Liver (tissue), 9 donors: ENCODE data around the gene ABLIM1. TPM values are rescaled to one million over a fixed set of nuclear protein-coding genes. Genes with fewer than 3 reads are reported as not detected.
A peak's percentile ranks its signal among the peaks of the same experiment; 100 is the strongest.

Experiments
- DNase-seq: peaks from one replicate; pipeline ENCODE4 v3.0.0-alpha.2; 2017; ENCODE audit warnings: low spot score
- H3K27ac ChIP-seq, 2 donors: one replicate each; pipeline ENCODE4 v1.7.0; 2013; ENCODE audit warnings: inconsistent platforms in 2 of 2, low read length in 2 of 2, control low read depth in 1 of 2, low read depth in 1 of 2, mild to moderate bottlenecking in 1 of 2
- H3K27me3 ChIP-seq, 4 donors: one replicate each; pipeline versions ENCODE4 v1.6.1 to v1.7.0; 2013; ENCODE audit warnings: low read length in 3 of 4, inconsistent platforms in 1 of 4, mild to moderate bottlenecking in 1 of 4, moderate library complexity in 1 of 4; ENCODE audit not compliant: control insufficient read depth in 4 of 4, insufficient read depth in 4 of 4
- H3K36me3 ChIP-seq, 4 donors: one replicate each; pipeline versions ENCODE4 v1.6.1 to v1.7.0; 2013; ENCODE audit warnings: low read length in 3 of 4, mild to moderate bottlenecking in 3 of 4, low read depth in 1 of 4, moderate library complexity in 1 of 4; ENCODE audit not compliant: control insufficient read depth in 4 of 4, insufficient read depth in 3 of 4
- H3K4me1 ChIP-seq, 4 donors: one replicate each; pipeline versions ENCODE4 v1.6.1 to v1.7.0; 2013; ENCODE audit warnings: low read length in 3 of 4, mild to moderate bottlenecking in 3 of 4, moderate library complexity in 1 of 4; ENCODE audit not compliant: control insufficient read depth in 4 of 4, insufficient read depth in 4 of 4
- H3K4me3 ChIP-seq, 3 donors: one replicate each; pipeline versions ENCODE4 v1.6.1 to v1.7.0; 2013; ENCODE audit warnings: low read length in 3 of 3, control low read depth in 1 of 3, low read depth in 1 of 3, mild to moderate bottlenecking in 1 of 3
- H3K9ac ChIP-seq, 2 donors: one replicate each; pipeline ENCODE4 v1.7.0; 2013; ENCODE audit warnings: low read length in 2 of 2, mild to moderate bottlenecking in 2 of 2, moderate library complexity in 2 of 2, control low read depth in 1 of 2, low read depth in 1 of 2
- H3K9me3 ChIP-seq, 4 donors: one replicate each; pipeline versions ENCODE4 v1.6.1 to v1.7.0; 2013; ENCODE audit warnings: low read length in 3 of 4; ENCODE audit not compliant: control insufficient read depth in 4 of 4
- EGR1 ChIP-seq, 2 donors: IDR thresholded peaks; 2 replicates each; pipeline ENCODE4 v1.6.1; 2016 to 2018; ENCODE audit warnings: antibody characterized with exemption in 2 of 2, low read depth in 2 of 2
- HNF4A ChIP-seq, 2 donors: conservative IDR thresholded peaks; 2 replicates each; pipeline ENCODE4 v1.6.1; 2016; ENCODE audit warnings: antibody characterized with exemption in 2 of 2, mild to moderate bottlenecking in 2 of 2
- JUND ChIP-seq, 2 donors: IDR thresholded peaks; 2 replicates each; pipeline ENCODE4 v1.6.1; 2016; ENCODE audit warnings: antibody characterized with exemption in 2 of 2
- RXRA ChIP-seq, 2 donors: IDR thresholded peaks; 2 replicates each; pipeline ENCODE4 v1.6.1; 2017 to 2018; ENCODE audit warnings: antibody characterized with exemption in 2 of 2, mild to moderate bottlenecking in 1 of 2
- YY1 ChIP-seq: IDR thresholded peaks from 2 replicates; pipeline ENCODE4 v1.6.1; 2016; ENCODE audit warnings: antibody characterized with exemption, mild to moderate bottlenecking
- WGBS: extraction: QIAGEN DNeasy Blood & Tissue Kit; methylation state at CpG from one replicate; pipeline ENCODE4 v1.1.7; 2013; 5-methylcytosine and 5-hydroxymethylcytosine counted together
- polyA plus RNA-seq, 2 donors: library from polyadenylated mRNA; stranded (reverse) in 1 of 2; unstranded in 1 of 2; fragments of 200-250 nt in 1 of 2; fragments of >200 nt in 1 of 2; fragmentation: Nextera tagmentation in 1 of 2; extraction: Ambion mirVana in 1 of 2; gene quantifications; one replicate each; pipeline versions ENCODE4 v1.2.1 to v1.2.3, GENCODE V29; 2013 to 2015
- total RNA-seq, 2 donors: library from RNA; depleted of rRNA; stranded (reverse); fragments of >200 nt; gene quantifications; one replicate each; pipeline ENCODE4 v1.2.3, GENCODE V29; 2014
- TF ChIP-seq, protein P1 (sequence below): IDR thresholded peaks from 2 replicates; pipeline ENCODE4 v1.6.1; 2016; ENCODE audit warnings: antibody characterized with exemption
- TF ChIP-seq, protein P2 (sequence below): IDR thresholded peaks from 2 replicates; pipeline ENCODE4 v1.6.1; 2016; ENCODE audit warnings: antibody characterized with exemption, mild to moderate bottlenecking
- TF ChIP-seq, protein P3 (sequence below): IDR thresholded peaks from 2 replicates; pipeline ENCODE4 v1.6.1; 2016; ENCODE audit warnings: antibody characterized with exemption
- TF ChIP-seq, protein P4 (sequence below): fragments of 150-350 bp; IDR thresholded peaks from 2 replicates; pipeline ENCODE4 v1.5.1; 2017; ENCODE audit warnings: improper control_type of control experiment, low read depth, low read length; ENCODE audit not compliant: missing input control
- TF ChIP-seq, protein P5 (sequence below): IDR thresholded peaks from 2 replicates; pipeline ENCODE4 v1.6.1; 2016; ENCODE audit warnings: antibody characterized with exemption
- donor health status: healthy.
- donor health status: healthy.
- donor health status: healthy.
- donor health status: healthy.
- donor health status: healthy.

The ABLIM1 gene
- total and polyA plus RNA-seq, 4 donors: 10.9 to 31.3 (median 13.1) TPM

DNA sequence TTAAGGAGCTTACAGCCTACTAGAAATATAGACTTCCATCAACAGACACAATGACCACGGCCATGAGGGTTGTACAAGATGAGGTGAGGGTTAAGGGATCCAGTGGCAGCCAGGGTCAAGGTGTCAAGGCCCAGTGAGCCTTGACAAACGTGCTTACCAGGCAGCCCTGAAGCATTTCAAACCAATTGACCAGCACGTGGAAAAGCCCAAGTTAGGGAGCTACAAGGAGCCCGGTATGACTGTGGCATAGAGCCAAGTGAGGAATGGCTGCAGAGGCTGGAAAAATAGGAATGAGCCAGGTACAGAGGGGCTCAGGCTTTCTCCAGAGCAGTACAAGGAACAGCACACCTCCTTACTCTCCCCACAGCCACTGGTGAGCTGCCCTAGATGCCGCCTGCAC is 266.5 kb downstream of the ABLIM1 start:
- no peaks in the 10 kb centered on the region for H3K4me1 ChIP-seq
- H3K27me3 ChIP-seq: peaks cover 0 to 5% (median 0%) of the 10 kb centered on the region in 4 donors
- H3K9ac ChIP-seq: no peak overlapping the region
- DNase-seq: no peak
- H3K27ac ChIP-seq: no peak overlapping the region
- WGBS: 78% methylated on average over 5 of the region's 5 CpGs
- TF ChIP-seq, protein P1, sequence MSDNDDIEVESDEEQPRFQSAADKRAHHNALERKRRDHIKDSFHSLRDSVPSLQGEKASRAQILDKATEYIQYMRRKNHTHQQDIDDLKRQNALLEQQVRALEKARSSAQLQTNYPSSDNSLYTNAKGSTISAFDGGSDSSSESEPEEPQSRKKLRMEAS: no peak
- TF ChIP-seq, protein P2, sequence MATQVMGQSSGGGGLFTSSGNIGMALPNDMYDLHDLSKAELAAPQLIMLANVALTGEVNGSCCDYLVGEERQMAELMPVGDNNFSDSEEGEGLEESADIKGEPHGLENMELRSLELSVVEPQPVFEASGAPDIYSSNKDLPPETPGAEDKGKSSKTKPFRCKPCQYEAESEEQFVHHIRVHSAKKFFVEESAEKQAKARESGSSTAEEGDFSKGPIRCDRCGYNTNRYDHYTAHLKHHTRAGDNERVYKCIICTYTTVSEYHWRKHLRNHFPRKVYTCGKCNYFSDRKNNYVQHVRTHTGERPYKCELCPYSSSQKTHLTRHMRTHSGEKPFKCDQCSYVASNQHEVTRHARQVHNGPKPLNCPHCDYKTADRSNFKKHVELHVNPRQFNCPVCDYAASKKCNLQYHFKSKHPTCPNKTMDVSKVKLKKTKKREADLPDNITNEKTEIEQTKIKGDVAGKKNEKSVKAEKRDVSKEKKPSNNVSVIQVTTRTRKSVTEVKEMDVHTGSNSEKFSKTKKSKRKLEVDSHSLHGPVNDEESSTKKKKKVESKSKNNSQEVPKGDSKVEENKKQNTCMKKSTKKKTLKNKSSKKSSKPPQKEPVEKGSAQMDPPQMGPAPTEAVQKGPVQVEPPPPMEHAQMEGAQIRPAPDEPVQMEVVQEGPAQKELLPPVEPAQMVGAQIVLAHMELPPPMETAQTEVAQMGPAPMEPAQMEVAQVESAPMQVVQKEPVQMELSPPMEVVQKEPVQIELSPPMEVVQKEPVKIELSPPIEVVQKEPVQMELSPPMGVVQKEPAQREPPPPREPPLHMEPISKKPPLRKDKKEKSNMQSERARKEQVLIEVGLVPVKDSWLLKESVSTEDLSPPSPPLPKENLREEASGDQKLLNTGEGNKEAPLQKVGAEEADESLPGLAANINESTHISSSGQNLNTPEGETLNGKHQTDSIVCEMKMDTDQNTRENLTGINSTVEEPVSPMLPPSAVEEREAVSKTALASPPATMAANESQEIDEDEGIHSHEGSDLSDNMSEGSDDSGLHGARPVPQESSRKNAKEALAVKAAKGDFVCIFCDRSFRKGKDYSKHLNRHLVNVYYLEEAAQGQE: no peak
- TF ChIP-seq, protein P3, sequence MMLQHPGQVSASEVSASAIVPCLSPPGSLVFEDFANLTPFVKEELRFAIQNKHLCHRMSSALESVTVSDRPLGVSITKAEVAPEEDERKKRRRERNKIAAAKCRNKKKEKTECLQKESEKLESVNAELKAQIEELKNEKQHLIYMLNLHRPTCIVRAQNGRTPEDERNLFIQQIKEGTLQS: no peak
- no peak for TF ChIP-seq RXRA (IDR thresholded peaks at IDR 0.05)
- H3K36me3 ChIP-seq: no peaks in the 10 kb centered on the region
- no peaks in the 10 kb centered on the region for H3K9me3 ChIP-seq
- no peak overlapping the region for H3K4me3 ChIP-seq

DNA sequence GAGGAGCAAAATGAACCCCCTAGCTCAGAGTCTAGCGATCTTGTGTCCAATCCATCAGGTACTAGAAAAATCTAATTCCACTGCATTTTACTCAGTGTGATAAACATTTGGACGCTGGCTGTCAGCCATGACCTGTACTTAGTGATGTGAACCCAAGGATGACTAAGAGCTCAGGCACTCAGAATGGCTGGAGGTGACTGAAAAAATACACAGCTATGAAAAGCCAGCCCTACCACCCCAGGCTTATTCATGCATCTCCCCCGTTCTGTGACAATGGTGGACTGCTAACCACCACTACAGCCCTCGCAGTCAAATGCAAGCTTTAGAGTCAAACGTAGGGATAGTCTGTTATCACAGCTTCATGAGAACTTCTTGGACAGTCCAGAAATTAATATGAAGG is 268.6 kb downstream of the ABLIM1 start:
- Histone ChIP-seq H3K27me3 (no peaks in the 10 kb centered on the region), H3K27ac (no peak overlapping the region), H3K9me3 (no peaks in the 10 kb centered on the region), H3K9ac (no peak overlapping the region), H3K4me3 (no peak overlapping the region), H3K36me3 (no peaks in the 10 kb centered on the region), H3K4me1 (no peaks in the 10 kb centered on the region)
- TF ChIP-seq JUND (IDR thresholded peaks at IDR 0.05): peak in 1 of 2 donors; percentile 30
- TF ChIP-seq, protein P1: no peak
- WGBS: 74% methylated on average over 5 of the region's 5 CpGs
- DNase-seq: no peak

DNA sequence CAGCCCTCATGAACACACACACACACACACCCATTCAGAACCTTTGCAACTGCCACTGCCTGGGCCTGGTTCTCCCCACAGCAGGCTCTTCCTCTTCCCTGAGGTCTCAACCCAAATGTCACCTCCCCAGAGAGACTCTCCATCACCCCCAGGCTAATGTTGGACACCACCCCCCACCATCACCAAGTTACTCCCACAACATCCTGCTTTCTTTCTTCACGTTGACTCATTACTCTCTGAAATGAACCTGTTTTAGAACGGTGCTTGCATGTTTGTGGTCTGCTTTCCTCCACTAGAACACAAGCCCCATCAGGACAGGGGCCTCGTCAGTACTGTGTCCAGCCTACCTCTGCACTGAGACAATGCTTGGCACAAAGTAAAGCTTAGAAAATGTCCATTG is 269.8 kb downstream of the ABLIM1 start:
- Histone ChIP-seq H3K4me3 (no peak overlapping the region), H3K36me3 (no peaks in the 10 kb centered on the region), H3K9me3 (no peaks in the 10 kb centered on the region), H3K9ac (no peak overlapping the region), H3K4me1 (no peaks in the 10 kb centered on the region), H3K27ac (no peak overlapping the region), H3K27me3 (no peaks in the 10 kb centered on the region)
- TF ChIP-seq YY1 (no peak), HNF4A (conservative IDR thresholded peaks at IDR 0.05) (no peak), EGR1 (IDR thresholded peaks at IDR 0.05; ENCODE audit: low read depth in 2 of 2) (no peak)
- TF ChIP-seq, protein P2: no peak
- TF ChIP-seq, protein P3: no peak
- TF ChIP-seq, protein P4, sequence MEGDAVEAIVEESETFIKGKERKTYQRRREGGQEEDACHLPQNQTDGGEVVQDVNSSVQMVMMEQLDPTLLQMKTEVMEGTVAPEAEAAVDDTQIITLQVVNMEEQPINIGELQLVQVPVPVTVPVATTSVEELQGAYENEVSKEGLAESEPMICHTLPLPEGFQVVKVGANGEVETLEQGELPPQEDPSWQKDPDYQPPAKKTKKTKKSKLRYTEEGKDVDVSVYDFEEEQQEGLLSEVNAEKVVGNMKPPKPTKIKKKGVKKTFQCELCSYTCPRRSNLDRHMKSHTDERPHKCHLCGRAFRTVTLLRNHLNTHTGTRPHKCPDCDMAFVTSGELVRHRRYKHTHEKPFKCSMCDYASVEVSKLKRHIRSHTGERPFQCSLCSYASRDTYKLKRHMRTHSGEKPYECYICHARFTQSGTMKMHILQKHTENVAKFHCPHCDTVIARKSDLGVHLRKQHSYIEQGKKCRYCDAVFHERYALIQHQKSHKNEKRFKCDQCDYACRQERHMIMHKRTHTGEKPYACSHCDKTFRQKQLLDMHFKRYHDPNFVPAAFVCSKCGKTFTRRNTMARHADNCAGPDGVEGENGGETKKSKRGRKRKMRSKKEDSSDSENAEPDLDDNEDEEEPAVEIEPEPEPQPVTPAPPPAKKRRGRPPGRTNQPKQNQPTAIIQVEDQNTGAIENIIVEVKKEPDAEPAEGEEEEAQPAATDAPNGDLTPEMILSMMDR: no peak
- TF ChIP-seq, protein P5, sequence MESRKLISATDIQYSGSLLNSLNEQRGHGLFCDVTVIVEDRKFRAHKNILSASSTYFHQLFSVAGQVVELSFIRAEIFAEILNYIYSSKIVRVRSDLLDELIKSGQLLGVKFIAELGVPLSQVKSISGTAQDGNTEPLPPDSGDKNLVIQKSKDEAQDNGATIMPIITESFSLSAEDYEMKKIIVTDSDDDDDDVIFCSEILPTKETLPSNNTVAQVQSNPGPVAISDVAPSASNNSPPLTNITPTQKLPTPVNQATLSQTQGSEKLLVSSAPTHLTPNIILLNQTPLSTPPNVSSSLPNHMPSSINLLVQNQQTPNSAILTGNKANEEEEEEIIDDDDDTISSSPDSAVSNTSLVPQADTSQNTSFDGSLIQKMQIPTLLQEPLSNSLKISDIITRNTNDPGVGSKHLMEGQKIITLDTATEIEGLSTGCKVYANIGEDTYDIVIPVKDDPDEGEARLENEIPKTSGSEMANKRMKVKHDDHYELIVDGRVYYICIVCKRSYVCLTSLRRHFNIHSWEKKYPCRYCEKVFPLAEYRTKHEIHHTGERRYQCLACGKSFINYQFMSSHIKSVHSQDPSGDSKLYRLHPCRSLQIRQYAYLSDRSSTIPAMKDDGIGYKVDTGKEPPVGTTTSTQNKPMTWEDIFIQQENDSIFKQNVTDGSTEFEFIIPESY: no peak
- no peak for DNase-seq
- WGBS: 54% methylated on average over 3 of the region's 3 CpGs
